Adrenal gland (tissue), 12 donors: ENCODE data around the gene OSMR. TPM values are rescaled to one million over a fixed set of nuclear protein-coding genes. Genes with fewer than 3 reads are reported as not detected.

Source experiments
- DNase-seq, 7 donors: peaks; one replicate each; pipeline ENCODE4 v3.0.0-alpha.2; 2019 to 2020
- H3K27ac ChIP-seq, 5 donors: fragments of 200-600 bp; sonication (generic) in 4 of 5; 1 replicate in 3 of 5; 2 replicates in 2 of 5; pipeline versions ENCODE4 v1.5.1 to v1.8.0; 2016 to 2020; ENCODE audit warnings: mild to moderate bottlenecking in 1 of 5
- H3K27me3 ChIP-seq: fragments of 200-600 bp; 2 replicates; pipeline ENCODE4 v1.8.0; 2021
- H3K36me3 ChIP-seq, 2 donors: fragments of 200-600 bp; replicated peaks in 1 of 2; 1 replicate in 1 of 2; 2 replicates in 1 of 2; pipeline versions ENCODE4 v1.5.1 to v1.8.0; 2018 to 2022
- H3K4me1 ChIP-seq, 2 donors: fragments of 200-600 bp; replicated peaks in 1 of 2; 1 replicate in 1 of 2; 2 replicates in 1 of 2; pipeline versions ENCODE4 v1.5.1 to v1.8.0; 2018 to 2021
- H3K4me3 ChIP-seq, 4 donors: fragments of 200-600 bp; sonication (generic) in 3 of 4; one replicate each; pipeline ENCODE4 v1.5.1; 2016 to 2018
- H3K9me3 ChIP-seq, 3 donors: fragments of 200-600 bp; sonication (generic) in 1 of 3; replicated peaks in 1 of 3; 1 replicate in 2 of 3; 2 replicates in 1 of 3; pipeline versions ENCODE4 v1.5.1 to v1.8.0; 2016 to 2021
- POLR2A ChIP-seq, 2 donors: fragments of 450-650 bp; IDR thresholded peaks; one replicate each; pipeline ENCODE4 v1.6.1; 2017; ENCODE audit warnings: antibody characterized with exemption in 2 of 2, mild to moderate bottlenecking in 2 of 2, moderate library complexity in 1 of 2
- WGBS, 4 donors: extraction: QIAGEN DNeasy Blood & Tissue Kit in 2 of 4; methylation state at CpG; one replicate each; pipeline versions ENCODE4 v1.1.5 to v1.1.7; 2013 to 2017; 5-methylcytosine and 5-hydroxymethylcytosine counted together
- intact Hi-C, 2 donors: fragments of 100-400 bp; cut with DNase I; formaldehyde crosslinking; loops; one replicate each; pipeline versions ENCODE4 v1.14.1 to v1.15.0; 2022 to 2023
- polyA plus RNA-seq, 3 donors: library from polyadenylated mRNA; stranded (reverse); fragments of 200-250 nt in 2 of 3; fragments of 350-450 nt in 1 of 3; fragmentation: Illumina TruSeq in 1 of 3; extraction: RNeasy Lipid Tissue Mini Kit (QIAGEN cat#74804) in 1 of 3; gene quantifications; one replicate each; pipeline ENCODE4 v1.2.3, GENCODE V29; 2013 to 2014
- total RNA-seq, 9 donors: library from RNA; depleted of rRNA in 4 of 9; stranded (reverse); fragments of >200 nt in 4 of 9; fragments of 120-200 nt in 1 of 9; fragmentation: NEBNext Ultra II Directional in 1 of 9; extraction: Animal tissue kit (Norgen Biotek cat#: 25700) in 1 of 9; gene quantifications; one replicate each; pipeline versions ENCODE4 v1.1.0 to v1.2.4, GENCODE V29; 2013 to 2023
- TF ChIP-seq, protein P1 (sequence below), 6 experiments: fragments of 450-650 bp in 4 of 6; fragments of 200-600 bp in 2 of 6; sonication (generic) in 1 of 6; IDR thresholded peaks; 1 replicate in 5 of 6; 2 replicates in 1 of 6; pipeline versions ENCODE4 v1.5.1 to v1.8.0; 2016 to 2021; ENCODE audit warnings: antibody characterized with exemption in 6 of 6, mild to moderate bottlenecking in 2 of 6, moderate library complexity in 1 of 6
- donor health status: healthy with polysubstance abuse.
- donor health status: Bipolar disorder and iron deficiency.
- donor health status: DM: yes; HTN: yes; CAD: no.
- donor health status: DM: no; HTN: no; CAD: no.
- donor health status: DM: no; HTN: no; CAD: no.
- donor health status: DM: yes; HTN: yes; CAD: no.

The OSMR gene
- total and polyA plus RNA-seq, 12 donors = 3.3 to 121 (median 51.1) TPM

DNA sequence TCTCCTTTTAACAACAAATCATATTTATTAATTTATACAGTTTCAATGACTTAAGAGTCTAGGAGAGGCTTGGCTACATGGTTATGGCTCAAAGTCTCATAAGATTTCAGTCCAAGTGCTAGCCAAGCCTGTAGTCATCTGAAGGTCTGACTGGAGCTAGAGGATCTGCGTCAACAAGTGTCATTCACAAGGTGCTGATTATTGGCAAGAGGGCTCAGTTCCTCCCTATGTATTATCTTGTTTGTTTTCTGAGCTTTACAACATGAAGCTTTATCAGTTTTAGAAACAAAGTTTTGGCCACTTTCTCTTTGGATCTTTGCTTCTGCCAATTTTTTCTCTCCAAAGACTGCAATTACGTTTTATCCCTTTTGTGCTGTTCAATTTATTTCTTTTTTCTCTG lies 133.7 kb downstream of the OSMR start:
- Histone ChIP-seq H3K27ac (no peak overlapping the region), H3K36me3 (no peaks in the 10 kb centered on the region), H3K27me3 (no peaks in the 10 kb centered on the region), H3K4me3 (no peak overlapping the region), H3K4me1 (peaks cover 0 to 4% of the 10 kb centered on the region in 2 donors), H3K9me3 (no peaks in the 10 kb centered on the region)
- intact Hi-C loops = no loop called here
- DNase-seq = no peak
- WGBS, 4 donors = 80 to 91% (median 86%) methylated on average over 2 of the region's 2 CpGs
- TF ChIP-seq POLR2A (IDR thresholded peaks at IDR 0.05) = no peak
- TF ChIP-seq, protein P1, sequence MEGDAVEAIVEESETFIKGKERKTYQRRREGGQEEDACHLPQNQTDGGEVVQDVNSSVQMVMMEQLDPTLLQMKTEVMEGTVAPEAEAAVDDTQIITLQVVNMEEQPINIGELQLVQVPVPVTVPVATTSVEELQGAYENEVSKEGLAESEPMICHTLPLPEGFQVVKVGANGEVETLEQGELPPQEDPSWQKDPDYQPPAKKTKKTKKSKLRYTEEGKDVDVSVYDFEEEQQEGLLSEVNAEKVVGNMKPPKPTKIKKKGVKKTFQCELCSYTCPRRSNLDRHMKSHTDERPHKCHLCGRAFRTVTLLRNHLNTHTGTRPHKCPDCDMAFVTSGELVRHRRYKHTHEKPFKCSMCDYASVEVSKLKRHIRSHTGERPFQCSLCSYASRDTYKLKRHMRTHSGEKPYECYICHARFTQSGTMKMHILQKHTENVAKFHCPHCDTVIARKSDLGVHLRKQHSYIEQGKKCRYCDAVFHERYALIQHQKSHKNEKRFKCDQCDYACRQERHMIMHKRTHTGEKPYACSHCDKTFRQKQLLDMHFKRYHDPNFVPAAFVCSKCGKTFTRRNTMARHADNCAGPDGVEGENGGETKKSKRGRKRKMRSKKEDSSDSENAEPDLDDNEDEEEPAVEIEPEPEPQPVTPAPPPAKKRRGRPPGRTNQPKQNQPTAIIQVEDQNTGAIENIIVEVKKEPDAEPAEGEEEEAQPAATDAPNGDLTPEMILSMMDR (IDR thresholded peaks at IDR 0.05) = no peak

Other genes with a start within 250 kb of the OSMR start
- 10 to 100 TPM; 10.6 to 44.7 (median 25.1) TPM for gene RICTOR, start 228.4 kb downstream of the OSMR start, total RNA-seq
- gene RICTOR, start 228.4 kb downstream of the OSMR start, polyA plus RNA-seq = 10 to 100 TPM in 1 of 3 donors, 1 to 10 TPM in 2; 4.7 to 10.2 (median 9.7) TPM